Thoracic aorta (tissue), 2 donors: ENCODE measurements around the gene ANAPC7. TPM values are rescaled to one million over a fixed set of nuclear protein-coding genes. Genes with fewer than 3 reads are reported as not detected.
"Not testable (repeated sequence)": the region's sequence is repeated elsewhere in the genome, so short reads cannot be mapped to it uniquely, and the experiment has no call there.

Source experiments
- ATAC-seq: fragments of 150-250 bp; one replicate; pipeline ENCODE4 v1.8.0; 2017; ENCODE audit warnings: low read depth; ENCODE audit not compliant: insufficient number of reproducible peaks, low FRiP score
- DNase-seq: peaks from one replicate; pipeline ENCODE4 v3.0.0-alpha.2; 2020; ENCODE audit warnings: low spot score
- H3K27ac ChIP-seq, 2 donors: fragments of 200-600 bp; sonication (generic); 1 replicate in 1 of 2; 2 replicates in 1 of 2; pipeline ENCODE4 v1.5.1; 2016; ENCODE audit warnings: mild to moderate bottlenecking in 2 of 2, moderate library complexity in 2 of 2
- H3K27me3 ChIP-seq: fragments of 200-600 bp; sonication (generic); replicated peaks from 2 replicates; pipeline ENCODE4 v1.6.0; 2016; ENCODE audit warnings: mild to moderate bottlenecking; ENCODE audit not compliant: insufficient read depth
- H3K36me3 ChIP-seq: fragments of 200-600 bp; sonication (generic); one replicate; pipeline ENCODE4 v1.5.1; 2016
- H3K4me1 ChIP-seq, 2 donors: fragments of 200-600 bp; sonication (generic); 1 replicate in 1 of 2; 2 replicates in 1 of 2; pipeline versions ENCODE4 v1.5.1 to v1.6.0; 2016; ENCODE audit warnings: low read depth in 2 of 2, mild to moderate bottlenecking in 1 of 2; ENCODE audit not compliant: control insufficient read depth in 1 of 2
- H3K4me3 ChIP-seq: fragments of 200-600 bp; sonication (generic); 2 replicates; pipeline ENCODE4 v1.5.1; 2016; ENCODE audit warnings: mild to moderate bottlenecking
- H3K9me3 ChIP-seq: fragments of 200-600 bp; sonication (generic); 2 replicates; pipeline ENCODE4 v1.5.1; 2016
- CTCF ChIP-seq: fragments of 200-600 bp; sonication (generic); IDR thresholded peaks from one replicate; pipeline ENCODE4 v1.5.1; 2019; ENCODE audit warnings: antibody characterized with exemption
- total RNA-seq, 2 donors: library from RNA; depleted of rRNA; stranded (reverse); fragments of >200 nt; gene quantifications; one replicate each; pipeline versions ENCODE4 v1.1.0 to v1.2.3, GENCODE V29; 2016

Gene ANAPC7
- total RNA-seq, 2 donors from 2014 or later: 41.0 to 66.9 TPM

DNA sequence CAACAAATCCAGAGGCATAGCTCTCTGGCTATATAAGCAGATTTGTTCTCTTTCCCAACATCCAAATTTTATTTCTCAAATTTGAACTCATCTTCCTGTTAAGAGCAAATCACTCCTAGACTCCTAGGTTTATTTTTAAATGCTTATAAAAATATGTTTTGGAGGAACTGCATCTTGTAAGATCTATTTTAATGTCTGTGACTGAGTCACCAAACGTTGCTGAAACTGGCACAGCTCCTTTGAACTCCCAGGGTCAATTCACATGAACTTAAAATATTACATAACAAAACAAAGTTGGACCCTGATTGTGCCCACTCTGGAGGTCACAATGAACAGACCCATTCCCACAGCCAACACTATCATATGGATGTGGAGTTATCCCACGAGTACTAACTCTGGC is 23.9 kb downstream of the ANAPC7 start:
- Histone ChIP-seq H3K36me3 (peaks cover 22% of the 10 kb centered on the region), H3K9me3 (no peaks in the 10 kb centered on the region), H3K27me3 (no peaks in the 10 kb centered on the region), H3K4me3 (peak overlapping the region; percentile 12), H3K4me1 (peaks cover 15 to 30% of the 10 kb centered on the region in 2 donors), H3K27ac (peak overlapping the region; percentile 86 to 87)
- no peak for TF ChIP-seq CTCF
- ATAC-seq: peak; percentile 41
- no peak for DNase-seq

GRCh38 chr12:110379197-110379596 is 24.3 kb downstream of the ANAPC7 start:
- H3K27me3 ChIP-seq: no peaks in the 10 kb centered on the region
- DNase-seq (no peak), ATAC-seq (no peak)
- peak overlapping the region; percentile 12 for H3K4me3 ChIP-seq
- no peaks in the 10 kb centered on the region for H3K9me3 ChIP-seq
- H3K4me1 ChIP-seq: peaks cover 19 to 31% of the 10 kb centered on the region in 2 donors
- no peak for TF ChIP-seq CTCF
- H3K36me3 ChIP-seq: peaks cover 22% of the 10 kb centered on the region
- H3K27ac ChIP-seq: peak overlapping the region; percentile 86 to 87

DNA sequence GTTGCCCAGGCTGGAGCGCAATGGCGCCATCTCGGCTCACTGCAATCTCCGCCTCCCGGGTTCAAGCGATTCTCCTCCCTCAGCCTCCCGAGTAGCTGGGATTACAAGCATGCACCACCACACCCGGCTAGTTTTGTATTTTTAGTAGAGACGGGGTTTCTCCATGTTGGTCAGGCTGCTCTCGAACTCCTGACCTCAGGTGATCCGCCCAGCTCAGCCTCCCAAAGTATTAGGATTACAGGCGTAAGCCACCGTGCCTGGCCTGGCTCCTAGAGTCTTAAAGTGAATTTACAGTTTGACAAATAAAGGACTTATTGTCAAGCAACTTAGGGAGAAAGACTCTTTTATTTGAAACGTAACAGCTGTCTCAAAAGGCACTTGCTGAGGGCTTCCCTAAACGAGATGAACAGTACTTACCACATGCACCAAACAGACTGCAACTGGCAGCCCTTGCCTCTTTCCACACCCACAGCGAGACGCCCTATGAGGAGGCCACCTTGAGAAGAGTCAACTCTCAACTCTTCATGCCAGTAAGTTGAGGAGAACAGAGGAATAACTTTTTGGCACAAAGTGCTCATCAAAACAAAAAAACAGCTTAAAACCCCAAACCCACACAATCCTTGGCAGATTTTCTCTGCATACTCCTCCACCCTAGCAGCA is 25.2 kb downstream of the ANAPC7 start:
- not testable (repeated sequence) for H3K27me3 ChIP-seq, H3K9me3 ChIP-seq, ATAC-seq, DNase-seq, H3K4me3 ChIP-seq
- H3K27ac ChIP-seq: peak overlapping the region; percentile 86 to 87
- H3K4me1 ChIP-seq: peaks cover 28 to 40% of the 10 kb centered on the region in 2 donors
- peaks cover 22% of the 10 kb centered on the region for H3K36me3 ChIP-seq

- no peak for TF ChIP-seq CTCF
- no peak overlapping the region for H3K4me3 ChIP-seq
- ATAC-seq: no peak
- H3K9me3 ChIP-seq: no peaks in the 10 kb centered on the region
- no peaks in the 10 kb centered on the region for H3K27me3 ChIP-seq
- DNase-seq: no peak
- peaks cover 18% of the 10 kb centered on the region for H3K36me3 ChIP-seq
- peaks cover 39 to 65% of the 10 kb centered on the region in 2 donors for H3K4me1 ChIP-seq
- H3K27ac ChIP-seq: peak overlapping the region; percentile 58 to 85
These were observed 29.4 kb downstream of the ANAPC7 start for GRCh38 chr12:110373962-110374611.

DNA sequence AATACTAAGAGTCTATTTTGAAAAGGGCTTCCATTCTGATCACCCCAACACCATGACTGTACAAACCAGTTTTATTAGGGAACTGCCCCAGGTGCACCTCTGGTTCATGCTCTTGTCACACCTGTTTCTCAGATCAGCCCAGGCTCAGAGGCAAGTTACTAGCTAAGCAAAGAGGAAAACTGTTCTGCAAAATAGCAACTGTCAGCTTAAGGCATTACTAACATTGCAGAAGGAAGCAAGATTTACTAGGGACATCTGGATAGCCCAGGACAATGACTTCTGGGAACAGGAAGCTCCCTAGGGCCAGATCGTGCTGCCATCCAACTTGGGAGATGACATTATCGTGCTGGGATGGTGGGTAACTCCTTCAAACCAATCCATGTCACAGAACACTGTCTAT is 30.1 kb downstream of the ANAPC7 start:
- H3K27me3 ChIP-seq: no peaks in the 10 kb centered on the region
- peaks cover 39 to 65% of the 10 kb centered on the region in 2 donors for H3K4me1 ChIP-seq
- H3K36me3 ChIP-seq: peaks cover 18% of the 10 kb centered on the region
- no peaks in the 10 kb centered on the region for H3K9me3 ChIP-seq
- H3K4me3 ChIP-seq: no peak overlapping the region
- peak overlapping the region; percentile 58 to 85 for H3K27ac ChIP-seq
- DNase-seq (no peak), ATAC-seq (no peak)
- TF ChIP-seq CTCF: no peak
